NT2/D1 (cell line): ENCODE data around the gene ATP23.

Experiments used
- DNase-seq: peaks from one replicate; pipeline ENCODE4 v3.0.0-alpha.2; 2011; ENCODE audit warnings: low read depth, low spot score
- H3K27me3 ChIP-seq: 2 replicates; pipeline ENCODE4 v1.6.0; 2011; ENCODE audit warnings: mild to moderate bottlenecking; ENCODE audit not compliant: insufficient read length, insufficient read depth
- H3K36me3 ChIP-seq: 2 replicates; pipeline ENCODE4 v1.6.1; 2011; ENCODE audit warnings: mild to moderate bottlenecking, low read length, mixed read lengths; ENCODE audit not compliant: insufficient read depth, insufficient read length
- H3K4me1 ChIP-seq: 2 replicates; pipeline ENCODE4 v1.5.1; 2011; ENCODE audit not compliant: insufficient read depth, insufficient read length
- H3K4me3 ChIP-seq: 2 replicates; pipeline ENCODE4 v1.5.1; 2011; ENCODE audit warnings: low read depth; ENCODE audit not compliant: insufficient read length
- H3K9ac ChIP-seq: 2 replicates; pipeline ENCODE4 v1.6.0; 2011; ENCODE audit warnings: low read depth; ENCODE audit not compliant: insufficient read length
- H3K9me3 ChIP-seq: 2 replicates; pipeline ENCODE4 v1.5.1; 2011; ENCODE audit warnings: mild to moderate bottlenecking, low read length; ENCODE audit not compliant: insufficient read depth
- SUZ12 ChIP-seq: IDR thresholded peaks from 2 replicates; pipeline ENCODE4 v1.6.1; 2011; ENCODE audit not compliant: insufficient read length, insufficient read depth; ENCODE audit errors: extremely low read depth
- YY1 ChIP-seq: IDR thresholded peaks from 2 replicates; pipeline ENCODE4 v1.6.1; 2011; ENCODE audit not compliant: insufficient read length, insufficient read depth
- ZNF274 ChIP-seq: IDR thresholded peaks from 2 replicates; pipeline ENCODE4 v1.6.1; 2011; ENCODE audit warnings: mild to moderate bottlenecking, low read depth, low read length

Gene ATP23

DNA sequence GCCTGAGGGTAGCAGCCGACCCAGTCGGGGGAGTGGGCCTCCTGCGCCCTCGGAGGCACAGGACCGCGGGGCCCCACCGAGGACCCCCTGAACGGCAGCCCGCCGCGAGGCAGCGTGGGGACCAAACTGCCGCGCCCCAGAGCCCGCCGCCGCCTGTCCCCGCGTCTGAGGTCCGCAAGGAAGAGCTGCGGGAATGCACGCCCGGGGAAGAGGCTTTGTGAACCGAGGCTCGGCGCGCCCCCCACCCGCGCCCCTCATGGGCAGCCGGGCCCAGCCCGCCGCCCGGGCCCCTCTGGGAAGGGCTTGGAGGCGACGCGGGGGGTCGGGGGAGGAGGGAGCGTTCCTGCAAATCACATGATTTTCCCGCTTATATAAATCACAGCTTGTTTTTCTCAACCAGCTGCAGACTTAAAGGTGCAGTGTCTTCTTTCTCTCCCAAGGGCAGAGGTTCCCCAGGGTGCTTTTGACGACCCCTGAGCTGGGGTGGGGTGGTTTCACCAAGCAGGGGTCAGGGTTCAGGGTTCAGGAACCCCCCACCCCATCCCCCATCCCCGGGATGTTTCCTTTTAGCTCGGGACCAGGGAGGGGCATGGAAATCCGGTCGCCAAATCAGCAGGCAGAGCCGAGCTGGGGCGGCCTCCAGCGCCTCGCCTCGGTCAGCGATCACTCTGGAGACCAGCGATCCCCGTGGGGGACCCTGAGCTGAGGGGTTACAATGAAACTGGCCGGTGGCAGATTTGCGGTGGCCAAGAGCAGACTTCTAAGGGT, 44.7 kb upstream of the ATP23 start:
- peaks cover 18% of the 10 kb centered on the region for H3K27me3 ChIP-seq
- H3K36me3 ChIP-seq, result no peaks in the 10 kb centered on the region
- peak overlapping the region; percentile 41 for H3K4me3 ChIP-seq
- no peak for TF ChIP-seq SUZ12
- TF ChIP-seq YY1, result no peak
- TF ChIP-seq ZNF274, result no peak
- H3K9ac ChIP-seq, result peak overlapping the region; percentile 57
- H3K4me1 ChIP-seq, result peaks cover 15% of the 10 kb centered on the region
- peak; percentile 43 for DNase-seq
- H3K9me3 ChIP-seq, result no peaks in the 10 kb centered on the region

GRCh38 chr12:57897286-57897974, 43.9 kb upstream of the ATP23 start:
- Histone ChIP-seq H3K36me3 (no peaks in the 10 kb centered on the region), H3K9ac (peak overlapping the region; percentile 43), H3K27me3 (peaks cover 18% of the 10 kb centered on the region), H3K4me3 (peak overlapping the region; percentile 13), H3K9me3 (no peaks in the 10 kb centered on the region), H3K4me1 (peaks cover 15% of the 10 kb centered on the region)
- TF ChIP-seq SUZ12 (no peak), ZNF274 (no peak), YY1 (no peak)
- no peak for DNase-seq

- Histone ChIP-seq H3K4me1 (peaks cover 12% of the 10 kb centered on the region), H3K4me3 (no peak overlapping the region), H3K36me3 (no peaks in the 10 kb centered on the region), H3K27me3 (peaks cover 18% of the 10 kb centered on the region), H3K9ac (no peak overlapping the region), H3K9me3 (no peaks in the 10 kb centered on the region)
- no peak for DNase-seq
- TF ChIP-seq ZNF274, result no peak
- no peak for TF ChIP-seq SUZ12
- no peak for TF ChIP-seq YY1
Measured at GRCh38 chr12:57898308-57898970, 42.9 kb upstream of the ATP23 start.

DNA sequence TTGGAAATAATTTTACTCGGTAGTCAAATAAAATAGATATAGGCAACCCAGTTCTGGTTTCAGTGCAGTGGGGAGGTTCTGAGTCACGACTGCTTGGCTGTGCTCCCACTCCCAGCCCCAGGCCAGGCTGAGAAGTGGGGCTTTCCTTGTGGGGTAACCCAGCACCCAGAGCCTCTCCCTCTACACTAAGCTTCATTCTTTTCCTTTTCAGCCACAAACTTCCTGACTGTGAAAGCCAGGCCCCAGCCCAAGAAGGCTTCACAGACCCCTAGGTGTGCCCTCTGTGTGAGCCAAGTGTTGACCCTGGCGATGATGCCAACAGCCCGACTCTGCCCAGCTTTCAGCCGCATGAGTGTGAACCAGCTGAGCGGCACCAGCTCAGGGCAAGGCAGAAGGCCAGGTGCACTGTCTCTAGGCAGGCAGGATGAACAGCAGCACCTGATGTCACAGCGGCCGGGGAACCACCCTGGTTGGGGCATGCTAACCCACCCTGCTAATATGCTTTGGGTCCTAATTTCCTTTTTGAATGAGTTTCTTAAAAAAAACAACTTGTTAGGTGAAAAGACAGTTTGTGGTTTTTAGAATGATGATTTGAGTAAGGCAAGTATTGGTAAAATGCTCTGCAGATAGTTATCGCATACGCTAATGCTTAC, 42.2 kb upstream of the ATP23 start:
- Histone ChIP-seq H3K9ac (no peak overlapping the region), H3K9me3 (no peaks in the 10 kb centered on the region), H3K4me1 (peaks cover 9% of the 10 kb centered on the region), H3K27me3 (peaks cover 18% of the 10 kb centered on the region), H3K4me3 (no peak overlapping the region), H3K36me3 (no peaks in the 10 kb centered on the region)
- TF ChIP-seq ZNF274 (no peak), SUZ12 (no peak), YY1 (no peak)
- DNase-seq, result no peak

- H3K36me3 ChIP-seq, result no peaks in the 10 kb centered on the region
- H3K27me3 ChIP-seq, result peaks cover 14% of the 10 kb centered on the region
- no peak for DNase-seq
- peaks cover 1% of the 10 kb centered on the region for H3K4me1 ChIP-seq
- H3K9me3 ChIP-seq, result no peaks in the 10 kb centered on the region
- H3K4me3 ChIP-seq, result no peak overlapping the region
- H3K9ac ChIP-seq, result no peak overlapping the region
- no peak for TF ChIP-seq SUZ12
- no peak for TF ChIP-seq ZNF274
- TF ChIP-seq YY1, result no peak
Measured at GRCh38 chr12:57902478-57902969, 38.8 kb upstream of the ATP23 start.

- peaks cover 3% of the 10 kb centered on the region for H3K27me3 ChIP-seq
- DNase-seq, result no peak
- H3K9me3 ChIP-seq, result no peaks in the 10 kb centered on the region
- no peaks in the 10 kb centered on the region for H3K36me3 ChIP-seq
- H3K4me1 ChIP-seq, result no peaks in the 10 kb centered on the region
- no peak for TF ChIP-seq SUZ12
- H3K4me3 ChIP-seq, result no peak overlapping the region
- no peak overlapping the region for H3K9ac ChIP-seq
Measured at GRCh38 chr12:57904426-57904825, 36.9 kb upstream of the ATP23 start.
